HG03025 (cell line): ENCODE data around the gene PIK3IP1.
"Not testable (repeated sequence)": the region's sequence is repeated elsewhere in the genome, so short reads cannot be mapped to it uniquely, and the experiment has no call there.

Experiments
- ATAC-seq: cut with Tn5 transposase; IDR thresholded peaks from one replicate; pipeline ENCODE4 v1.9.1; 2021; ENCODE audit warnings: mild to moderate bottlenecking, moderate library complexity; ENCODE audit not compliant: unreplicated experiment, low FRiP score

The PIK3IP1 gene, protein sequence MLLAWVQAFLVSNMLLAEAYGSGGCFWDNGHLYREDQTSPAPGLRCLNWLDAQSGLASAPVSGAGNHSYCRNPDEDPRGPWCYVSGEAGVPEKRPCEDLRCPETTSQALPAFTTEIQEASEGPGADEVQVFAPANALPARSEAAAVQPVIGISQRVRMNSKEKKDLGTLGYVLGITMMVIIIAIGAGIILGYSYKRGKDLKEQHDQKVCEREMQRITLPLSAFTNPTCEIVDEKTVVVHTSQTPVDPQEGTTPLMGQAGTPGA

DNA sequence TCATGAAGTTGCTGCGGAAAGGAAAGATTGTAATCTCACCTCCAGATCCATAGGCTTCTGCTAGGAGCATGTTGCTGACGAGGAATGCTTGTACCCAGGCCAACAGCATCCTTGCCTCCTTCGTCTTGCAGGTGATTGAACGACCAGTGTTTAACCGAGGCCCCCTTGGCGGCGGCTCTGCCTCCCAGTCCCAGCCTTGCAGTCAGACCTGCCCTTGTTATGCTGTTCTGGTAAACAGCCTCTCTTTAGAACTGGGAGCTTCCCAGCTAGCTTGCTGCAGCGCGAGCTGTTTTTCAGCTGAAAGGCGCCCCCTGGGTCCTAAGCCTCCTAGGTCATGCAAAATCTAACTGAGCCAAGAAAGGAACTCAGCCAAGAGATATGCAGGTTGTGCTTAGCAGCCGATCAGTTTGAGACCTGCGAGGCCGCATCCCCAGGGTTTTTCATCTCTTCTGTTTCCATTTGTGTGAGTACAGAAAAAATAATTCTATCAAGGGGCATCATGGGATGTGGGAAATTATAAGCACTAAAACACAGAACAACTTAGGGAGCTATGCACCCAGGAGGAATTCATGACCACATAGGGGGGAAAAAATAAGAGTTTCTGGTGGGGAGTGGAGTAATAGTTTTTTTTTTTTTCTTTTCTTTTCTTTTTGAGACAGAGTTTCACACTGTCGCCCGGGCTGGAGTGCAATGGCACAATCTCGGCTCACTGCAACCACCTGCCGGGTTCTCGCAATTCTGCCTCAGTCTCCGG, at the start of gene PIK3IP1:
PIK3IP1 (minus strand) TSS at position 253 of the 754 bp plus-strand sequence; CDS start at position 109, 144 bp downstream.
- ATAC-seq: no peak

DNA sequence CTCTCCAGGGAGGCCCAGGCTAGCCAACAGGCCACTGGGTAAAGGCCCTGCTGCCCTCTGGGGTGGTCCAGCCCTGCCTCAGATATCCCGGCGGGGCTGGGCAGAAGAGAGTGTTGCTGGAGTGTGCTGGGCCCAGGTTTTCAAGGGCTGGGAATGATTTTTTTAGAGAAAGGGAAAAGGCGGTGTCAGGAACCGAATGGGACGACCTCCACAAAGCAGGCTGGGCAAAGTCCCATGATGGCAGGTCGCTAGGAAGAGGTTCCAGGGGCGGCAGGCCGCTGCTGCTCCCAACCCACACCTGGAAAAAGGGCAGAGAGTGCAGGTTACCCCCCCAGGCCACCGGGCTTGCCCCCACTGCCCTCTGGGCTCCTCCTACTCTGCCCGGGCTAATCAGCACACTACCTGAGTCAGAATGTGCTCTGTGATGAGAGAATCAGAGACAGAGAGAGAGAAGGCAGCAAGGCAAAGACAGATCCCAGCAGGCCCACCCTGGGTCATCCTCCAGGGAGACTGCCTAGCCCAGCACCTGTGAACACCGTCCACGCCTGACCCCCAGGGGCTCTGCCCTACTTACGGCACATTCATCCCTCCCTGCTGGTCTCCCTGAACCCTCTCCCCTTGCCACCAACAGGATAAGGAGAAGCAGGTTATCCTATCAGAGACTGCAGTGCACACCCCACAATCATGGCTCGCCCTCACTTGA, 49.2 kb upstream of the PIK3IP1 start:
- ATAC-seq: no peak

DNA sequence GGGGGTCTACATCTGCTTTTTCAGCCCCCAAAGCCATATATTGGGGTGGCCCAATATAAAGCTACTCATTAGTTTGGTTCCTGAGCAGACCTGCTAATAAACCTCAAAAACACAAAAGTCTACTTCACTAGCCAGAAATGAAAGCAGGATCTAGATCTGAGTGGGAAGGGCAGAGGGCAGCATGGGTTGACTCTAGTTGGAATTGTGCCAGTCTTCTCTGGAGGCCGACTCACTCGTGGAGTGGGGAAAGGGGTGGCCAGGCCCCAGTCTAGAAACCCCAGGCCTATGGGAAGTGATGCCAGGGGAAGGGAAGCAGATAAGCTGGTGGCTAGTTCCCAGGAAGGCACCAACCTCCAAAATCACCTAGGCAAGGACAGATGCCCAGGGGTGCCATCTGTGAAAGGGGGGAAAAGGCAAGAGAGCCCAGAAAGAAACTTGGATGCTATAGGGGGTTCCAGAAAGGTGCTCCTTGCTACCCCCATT, 48.5 kb upstream of the PIK3IP1 start:
- ATAC-seq: no peak

DNA sequence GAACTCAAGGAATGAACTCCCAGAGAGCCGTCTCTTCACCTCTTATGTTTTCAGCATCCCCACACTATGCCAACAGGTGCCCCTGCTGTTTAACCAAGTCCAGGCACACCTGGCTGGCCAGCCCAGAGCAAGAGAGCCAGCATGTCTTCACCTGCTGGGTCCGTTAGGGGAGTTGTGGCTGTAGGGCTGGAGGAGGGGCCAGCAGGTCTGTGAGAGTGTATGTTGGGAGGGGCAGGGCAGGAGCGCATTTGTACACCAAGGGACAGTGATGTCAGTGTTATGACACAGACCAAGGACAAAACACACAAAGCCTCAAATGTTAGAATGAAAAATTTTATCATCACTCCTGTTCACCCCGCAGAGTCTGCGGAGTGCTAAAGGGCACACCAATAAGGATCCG, 48.1 kb upstream of the PIK3IP1 start:
- no peak for ATAC-seq

DNA sequence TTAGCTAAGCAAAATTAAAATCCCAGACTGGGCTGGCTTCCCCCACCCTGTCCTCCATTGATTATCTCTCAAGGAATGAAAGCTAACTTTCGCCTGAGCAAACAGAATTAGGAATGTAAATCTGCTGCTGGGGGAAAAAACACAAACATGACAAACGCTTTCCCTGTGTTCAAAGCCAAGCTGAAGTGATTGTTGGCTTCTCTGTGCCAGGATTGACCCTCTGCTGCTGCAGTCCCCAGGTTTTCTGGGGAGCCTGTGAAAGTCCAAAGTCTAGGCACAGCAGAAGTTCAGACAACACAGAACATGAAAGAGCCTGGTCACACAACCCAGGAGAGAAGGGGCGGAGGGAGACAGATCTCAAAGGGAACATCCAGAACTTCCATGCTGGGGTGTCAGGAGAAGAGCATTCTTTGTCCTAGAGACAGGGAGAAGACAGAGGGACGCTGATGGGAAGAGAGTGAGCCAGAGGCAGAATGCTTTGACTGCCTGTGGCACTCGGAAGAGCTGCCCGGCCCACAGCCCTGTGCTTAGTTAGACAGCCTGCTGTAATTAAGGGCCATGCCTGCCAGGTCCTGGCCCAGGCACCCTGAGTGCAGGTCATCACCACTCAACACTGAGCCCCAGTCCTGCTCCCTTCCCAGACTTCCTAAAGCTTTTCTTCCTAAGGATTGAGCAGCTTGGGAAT, 47.0 kb upstream of the PIK3IP1 start:
- no peak for ATAC-seq

DNA sequence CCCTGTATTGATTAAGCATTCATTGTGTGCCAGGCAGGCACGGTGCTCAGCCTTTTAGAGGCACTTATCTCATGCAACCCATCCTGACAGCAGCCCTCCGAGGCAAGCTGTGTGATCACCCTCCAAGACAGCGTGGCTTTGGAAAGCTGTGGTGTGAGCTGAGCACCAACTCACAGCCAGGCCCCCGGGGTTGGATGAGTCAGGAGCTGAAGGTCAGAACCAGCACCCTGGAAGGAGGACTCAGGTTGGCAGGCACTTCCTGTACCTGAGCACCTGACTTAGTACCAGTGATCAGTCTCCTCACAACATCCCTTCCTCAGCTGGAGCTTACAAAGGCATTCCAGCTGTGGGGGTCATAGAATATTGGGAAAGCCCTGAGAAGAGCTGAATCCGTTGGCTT, 44.9 kb upstream of the PIK3IP1 start:
- no peak for ATAC-seq

DNA sequence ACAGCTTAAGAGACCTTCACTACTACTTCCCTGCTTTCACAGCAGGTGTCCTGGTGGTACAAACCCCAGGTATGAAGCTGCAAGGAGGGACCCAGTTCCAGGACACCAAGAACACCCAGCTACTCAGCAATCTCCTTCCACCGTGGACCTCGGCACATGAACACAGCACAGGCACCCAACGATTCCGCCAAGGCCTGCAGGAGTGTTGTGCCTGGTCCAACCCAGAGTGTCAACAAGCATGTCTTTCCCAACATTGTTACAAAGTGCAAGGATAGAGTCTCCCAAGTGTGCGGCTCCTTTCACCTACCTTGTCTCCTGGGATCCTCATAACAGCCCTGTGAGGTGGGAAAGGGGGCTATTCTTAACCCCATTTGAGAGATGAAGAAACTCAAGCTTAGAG, 42.0 kb upstream of the PIK3IP1 start:
- no peak for ATAC-seq

DNA sequence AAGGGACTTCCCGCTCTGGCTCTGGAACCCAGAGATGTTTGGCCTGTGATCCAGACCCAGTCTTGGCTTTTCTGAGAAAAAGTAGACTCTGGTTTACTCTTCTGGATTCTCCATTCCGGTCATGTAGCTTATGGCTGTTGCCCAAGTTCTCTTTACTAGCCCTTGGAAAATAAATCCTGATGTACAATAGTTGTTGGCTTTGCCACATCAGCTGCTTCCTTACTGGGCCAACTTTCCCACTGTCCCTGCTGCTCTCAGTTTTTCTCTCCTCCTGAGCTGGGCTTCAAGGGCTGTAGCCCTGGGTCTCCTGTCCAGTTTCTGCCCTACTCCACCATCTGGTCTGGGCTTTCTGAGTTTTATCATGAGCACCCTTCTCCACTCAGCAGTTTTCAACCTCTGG, 41.4 kb upstream of the PIK3IP1 start:
- ATAC-seq: no peak

DNA sequence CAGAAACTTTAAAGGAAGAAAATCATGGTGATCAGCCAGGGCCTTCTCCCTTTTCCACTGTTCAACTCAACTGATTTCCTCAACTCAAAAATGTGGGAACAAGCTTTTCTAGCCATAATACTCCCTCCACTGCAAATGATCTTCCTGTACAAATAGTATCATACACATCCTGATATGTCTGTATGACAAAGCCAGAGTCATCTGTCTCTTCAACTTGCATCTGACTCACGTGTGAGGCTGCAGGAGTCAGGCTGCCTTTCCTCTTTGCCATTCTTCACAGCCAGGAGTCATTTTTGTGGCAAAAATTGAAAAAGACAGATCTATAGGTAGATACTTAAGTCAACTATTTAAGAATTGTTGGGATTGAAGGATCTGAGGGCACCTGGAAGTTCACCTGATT, 40.6 kb upstream of the PIK3IP1 start:
- no peak for ATAC-seq

DNA sequence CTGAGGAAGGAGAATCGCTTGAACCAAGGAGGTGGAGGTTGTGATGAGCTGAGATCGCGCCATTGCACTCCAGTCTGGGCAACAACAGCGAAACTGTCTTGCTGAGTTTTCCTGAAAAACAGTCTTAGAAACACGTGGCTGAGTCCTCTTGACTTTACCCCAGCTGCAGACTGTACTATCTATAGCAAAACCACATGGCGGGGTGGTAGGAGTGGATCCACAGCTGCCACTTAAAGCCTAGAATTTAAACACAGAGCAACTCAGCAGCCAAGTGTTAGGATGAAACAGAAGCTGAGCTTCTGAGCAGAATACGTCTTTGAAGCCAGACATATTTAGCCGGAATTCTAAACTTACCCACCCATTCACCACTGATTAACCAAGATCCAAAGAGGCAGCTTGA, 39.7 kb upstream of the PIK3IP1 start:
- ATAC-seq: no peak

DNA sequence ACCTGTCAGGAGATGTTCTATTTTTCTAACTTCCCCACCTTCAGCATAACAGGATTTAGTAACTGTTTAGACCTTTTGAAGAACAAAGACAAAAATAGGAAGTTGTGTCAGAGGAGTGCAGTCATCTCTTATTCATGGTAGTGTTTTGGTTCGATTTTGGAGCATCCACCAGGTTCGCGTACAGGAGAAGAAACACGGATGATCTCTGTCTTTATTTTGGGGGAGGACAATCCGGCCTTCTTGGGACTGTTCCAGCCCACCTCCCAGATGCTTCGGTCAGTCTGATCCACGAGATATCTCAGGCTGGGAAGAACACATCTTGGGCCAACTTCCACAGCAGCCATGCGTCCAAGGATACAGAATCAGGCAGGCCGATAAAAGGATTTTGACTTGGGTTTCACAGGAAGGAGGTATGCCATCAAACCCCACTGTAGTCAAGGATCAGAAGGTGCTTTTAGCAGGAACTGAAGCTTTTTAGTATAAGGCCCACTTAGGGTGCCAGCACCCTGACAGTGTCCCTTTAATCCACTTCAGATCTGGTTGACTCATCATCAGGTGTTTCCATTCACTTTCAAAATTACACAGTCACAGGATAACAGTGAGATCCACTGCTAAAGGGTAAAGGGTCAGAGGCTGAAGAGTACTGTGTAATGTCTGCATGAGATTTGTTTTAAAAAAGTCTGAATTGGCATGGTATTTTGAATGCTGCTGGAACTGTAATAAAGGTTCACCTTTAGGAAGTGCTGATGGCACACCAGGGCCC, 37.3 kb upstream of the PIK3IP1 start:
- ATAC-seq: no peak

DNA sequence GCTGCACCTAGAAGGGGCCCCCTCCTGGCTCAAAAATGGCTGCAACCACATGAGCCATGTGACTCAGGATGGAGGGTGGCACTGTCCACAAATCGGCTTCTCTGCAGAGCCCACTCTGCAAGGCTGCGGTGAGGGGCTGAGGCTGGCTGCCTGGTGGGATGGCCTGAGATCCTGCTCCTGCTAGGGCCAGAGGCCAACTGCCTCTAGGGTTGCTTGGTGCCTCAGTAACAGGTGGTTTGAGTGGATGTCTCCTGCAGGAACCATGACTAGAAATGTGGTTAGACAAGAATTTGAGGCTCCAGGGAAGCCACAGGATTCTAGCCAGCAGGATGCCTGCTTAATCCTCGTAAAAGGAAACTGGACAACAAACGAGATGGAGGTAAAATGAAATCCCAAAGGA, 36.7 kb upstream of the PIK3IP1 start:
- no peak for ATAC-seq

DNA sequence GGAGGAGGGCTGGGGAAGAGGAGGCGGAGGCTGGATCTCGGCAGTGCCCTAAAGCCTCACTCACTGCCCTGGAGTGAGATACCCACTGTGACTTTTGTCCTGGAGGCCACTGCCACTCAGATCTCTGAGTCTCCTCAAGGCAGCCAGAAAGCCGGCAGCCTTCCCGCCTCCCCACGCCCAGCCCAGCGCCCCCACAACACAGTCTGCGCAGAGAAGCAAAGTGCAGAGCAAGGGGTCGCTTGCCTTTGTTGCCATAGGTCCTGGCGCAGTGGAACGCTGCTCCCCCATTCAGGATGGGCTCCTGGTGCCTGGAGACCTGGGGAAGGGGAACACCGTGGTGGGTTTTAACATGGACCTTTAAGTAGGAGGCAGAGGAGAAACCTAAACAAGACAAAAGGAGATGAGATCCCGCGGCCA, 36.3 kb upstream of the PIK3IP1 start:
- ATAC-seq: no peak

DNA sequence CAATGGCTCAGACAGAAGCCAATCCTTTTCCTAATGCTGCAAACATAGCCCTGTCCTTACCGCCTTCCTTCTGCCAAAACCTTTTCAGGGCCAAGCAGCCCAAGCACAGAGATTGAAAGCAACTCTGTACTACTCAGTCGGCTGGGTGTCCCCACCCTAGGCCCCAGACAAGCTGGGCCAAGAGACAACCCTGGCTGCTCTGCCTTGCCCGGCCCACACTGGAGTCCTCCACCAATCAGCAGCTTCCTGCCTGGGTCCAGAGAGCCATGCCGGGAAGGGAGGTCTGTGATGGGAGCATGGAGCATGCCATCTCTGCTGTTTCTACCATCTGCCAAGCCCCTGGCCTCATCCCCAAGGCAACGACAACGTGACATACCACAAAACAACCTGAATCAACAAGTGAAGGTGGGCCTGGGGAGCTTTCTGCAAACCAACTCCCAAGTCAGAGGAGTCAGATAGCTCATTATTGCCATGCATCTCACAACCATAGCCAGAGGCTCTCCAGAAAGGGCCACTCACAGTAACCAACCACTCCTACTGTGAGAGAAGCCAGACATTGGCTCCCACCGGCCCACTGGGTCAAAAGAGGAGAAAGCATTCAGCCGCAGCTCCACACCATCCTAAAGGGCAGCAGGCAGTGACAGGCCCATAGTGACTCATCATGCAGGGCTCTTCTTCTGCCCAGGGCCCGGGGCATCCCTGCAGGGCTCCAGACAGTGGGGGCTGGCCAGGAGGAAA, 35.7 kb upstream of the PIK3IP1 start:
- ATAC-seq: no peak

DNA sequence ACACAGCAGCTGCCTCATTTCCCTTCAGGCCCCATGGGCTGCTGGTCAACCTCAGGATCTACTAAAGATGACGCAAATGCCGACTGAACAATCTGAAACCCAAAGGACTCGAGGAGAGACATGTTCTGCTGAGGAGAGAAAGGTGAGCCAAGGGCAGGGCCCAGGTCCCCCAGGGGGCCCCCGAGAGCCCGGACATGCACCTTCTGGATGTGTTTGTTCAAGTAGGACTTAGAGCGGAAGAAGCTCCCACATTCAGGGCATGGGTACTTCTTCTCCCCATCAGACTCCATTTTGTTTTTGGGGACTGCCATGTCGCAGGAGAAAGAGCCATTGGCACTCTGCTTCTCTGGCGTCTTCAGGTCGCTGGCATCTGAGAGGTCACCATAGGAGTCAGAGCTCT, 34.6 kb upstream of the PIK3IP1 start:
- no peak for ATAC-seq

DNA sequence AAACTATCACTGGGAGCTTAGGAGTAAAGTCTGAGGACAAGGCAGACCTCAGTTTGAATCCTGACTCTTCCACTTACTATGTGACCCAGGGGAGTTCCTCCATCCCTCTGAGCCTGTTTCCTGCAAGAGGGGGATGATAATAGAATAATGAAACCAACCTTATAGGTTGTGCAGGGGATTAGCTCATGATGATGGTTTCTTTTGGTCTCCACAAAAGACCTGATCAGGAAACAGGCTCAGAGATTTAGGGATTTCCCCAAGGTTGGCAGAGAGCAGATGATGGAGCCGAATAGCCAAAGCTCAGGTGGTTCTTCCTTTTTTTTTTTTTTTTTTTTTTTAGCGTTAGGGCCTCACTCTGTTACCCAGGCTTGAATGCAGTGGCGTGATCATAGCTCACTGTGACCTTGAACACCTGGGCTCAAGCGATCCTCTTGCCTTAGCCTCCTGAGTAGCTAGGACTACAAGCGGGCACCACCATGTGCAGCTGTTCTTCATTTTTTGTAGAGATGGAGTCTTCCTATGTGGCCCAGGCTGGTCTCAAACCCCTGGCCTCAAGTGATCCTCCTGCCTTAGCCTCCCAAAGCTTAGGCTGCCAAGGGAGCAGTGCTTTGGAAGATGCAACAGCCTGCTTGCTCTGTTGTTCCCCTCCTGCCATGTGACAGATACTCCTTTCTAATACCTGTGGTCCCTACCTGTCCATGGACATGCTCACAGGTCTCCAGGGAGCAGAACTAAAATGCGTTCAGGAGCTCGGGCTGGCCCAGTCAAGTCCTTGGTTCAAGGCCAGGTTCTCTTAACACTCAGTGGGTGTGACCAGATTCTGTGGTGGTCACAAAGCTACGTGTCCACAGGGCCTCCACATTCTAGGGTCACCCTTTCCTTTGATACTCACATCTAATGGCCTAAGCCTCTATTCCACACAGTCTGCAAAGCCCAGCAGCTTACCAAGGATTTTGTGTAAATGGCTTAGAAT, 31.6 kb upstream of the PIK3IP1 start:
- no peak for ATAC-seq

DNA sequence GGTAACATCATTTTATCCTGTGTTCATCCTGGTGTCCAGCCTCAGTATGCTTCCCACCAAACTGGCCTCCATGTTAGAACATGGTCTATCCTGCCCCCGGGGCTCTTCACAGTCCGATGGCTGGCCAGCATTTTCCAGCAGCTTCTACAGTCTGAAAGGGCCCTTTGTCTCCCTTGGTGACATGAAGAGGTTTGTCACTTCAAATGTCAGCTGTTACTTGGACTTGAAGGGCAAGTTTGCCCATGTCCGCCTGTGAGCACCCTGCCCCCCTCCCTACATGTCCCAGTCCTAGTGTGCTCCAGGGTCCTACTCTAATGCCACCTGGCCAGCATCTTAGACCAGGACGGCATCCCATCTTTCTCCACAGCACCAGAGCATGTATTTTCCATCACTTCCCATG, 29.1 kb upstream of the PIK3IP1 start:
- no peak for ATAC-seq

DNA sequence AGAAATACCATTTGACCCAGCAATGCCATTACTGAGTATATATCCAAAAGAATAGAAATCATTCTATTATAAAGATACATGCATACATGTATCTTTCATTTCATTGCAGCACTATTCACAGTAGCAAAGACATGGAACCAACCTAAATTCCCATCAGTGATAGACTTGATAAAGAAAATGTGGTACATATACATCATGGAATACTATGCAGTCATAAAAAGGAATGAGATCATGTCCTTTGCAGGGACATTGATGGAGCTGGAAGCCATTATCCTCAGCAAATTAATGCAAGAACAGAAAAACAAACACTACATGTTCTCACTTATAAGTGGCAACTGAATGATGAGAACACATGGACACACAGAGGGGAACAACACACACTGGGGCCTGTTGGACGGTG, 21.9 kb upstream of the PIK3IP1 start:
- ATAC-seq: not testable (repeated sequence)
